ENCODE measurements around the gene SPOCK1. TPM values are rescaled to one million over a fixed set of nuclear protein-coding genes. Genes with fewer than 3 reads are reported as not detected.

Gene SPOCK1
- total and polyA plus RNA-seq, 2 of the 4 experiments (the other 2 are of a cell fraction) = 5.0 to 20.3 TPM

DNA sequence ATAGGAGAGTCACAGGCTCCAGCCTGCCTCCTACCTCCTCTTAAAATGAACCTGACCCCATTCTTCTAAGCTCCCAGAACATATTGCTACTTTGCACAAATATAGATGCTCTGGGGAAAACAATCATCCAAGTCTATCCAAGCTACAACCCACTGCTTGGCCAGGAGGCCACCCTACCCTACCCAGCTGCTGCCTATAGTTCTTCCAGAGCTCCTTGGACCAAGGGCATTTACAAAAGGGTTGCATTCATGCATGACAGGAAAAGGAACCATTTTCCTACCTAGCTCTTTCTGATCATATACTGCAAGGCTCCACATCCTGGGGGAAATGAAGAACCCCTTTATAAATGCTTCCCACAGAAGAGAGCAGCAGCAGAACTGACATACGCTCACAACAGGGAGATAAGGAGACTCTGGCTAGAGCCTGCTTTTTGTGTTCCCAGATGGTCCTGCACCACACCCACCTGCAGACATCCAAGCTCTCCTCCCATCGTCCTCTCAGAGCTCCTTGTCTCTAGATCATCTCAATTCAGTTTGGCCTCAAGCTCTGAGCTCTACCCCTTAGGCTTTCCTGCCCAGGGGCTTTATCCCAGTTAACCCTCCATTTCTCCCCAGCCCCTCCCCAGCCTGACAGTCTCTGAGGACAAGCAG is 185.5 kb downstream of the SPOCK1 start:
- Histone ChIP-seq H3K4ac (ENCODE audit: low read depth, low read length) (no peak overlapping the region), H3K4me1 (ENCODE audit: control insufficient read depth, insufficient read depth, low read length) (peaks cover 10% of the 10 kb centered on the region), H3K4me2 (ENCODE audit: low read depth, low read length) (no peak overlapping the region), H4K91ac (ENCODE audit: insufficient read depth, low read depth, low read length) (no peak overlapping the region), H3K79me1 (ENCODE audit: low read depth in 1 of 2, low read length in 2 of 2) (no peaks in the 10 kb centered on the region), H2AK5ac (ENCODE audit: low read depth, low read length) (no peak overlapping the region), H3K18ac (ENCODE audit: low read depth, low read length) (no peak overlapping the region), H2BK120ac (ENCODE audit: low read depth, low read length) (no peak overlapping the region; the same call in 1 of the 2 replicates), H2BK5ac (ENCODE audit: low read depth, low read length, poor library complexity, severe bottlenecking) (no peak overlapping the region), H3K4me3 (ENCODE audit: insufficient read depth, low read depth, low read length) (no peak overlapping the region), H4K8ac (ENCODE audit: low read depth in 2 of 2, low read length in 2 of 2) (no peak overlapping the region), H2AK9ac (replicated peaks; ENCODE audit: low read depth, low read length, poor library complexity) (no peak overlapping the region), H3K27ac (ENCODE audit: insufficient read depth, low read length) (no peak overlapping the region), H4K20me1 (ENCODE audit: insufficient read depth, low read length) (no peaks in the 10 kb centered on the region), H2BK15ac (ENCODE audit: low read depth, low read length) (no peak overlapping the region), H3K56ac (ENCODE audit: extremely low read depth, insufficient read depth, low read length) (no peak overlapping the region), H3K9ac (ENCODE audit: low read depth, low read length) (no peak overlapping the region), H2AFZ (replicated peaks; ENCODE audit: low read length, poor library complexity) (no peak overlapping the region), H3K9me1 (ENCODE audit: insufficient read depth, low read length) (peaks cover 3% of the 10 kb centered on the region; the same call in 1 of the 2 replicates), H3K9me3 (ENCODE audit: control insufficient read depth, insufficient read depth, low read length) (no peaks in the 10 kb centered on the region), H4K5ac (ENCODE audit: low read depth, low read length) (no peak overlapping the region), H3K14ac (replicated peaks; ENCODE audit: low read depth, low read length) (no peak overlapping the region), H2BK20ac (ENCODE audit: low read depth, low read length) (no peak overlapping the region), H3K36me3 (ENCODE audit: control insufficient read depth, insufficient read depth, low read length) (no peaks in the 10 kb centered on the region), H3K23ac (ENCODE audit: low read depth, low read length) (no peak overlapping the region), H3K27me3 (ENCODE audit: control insufficient read depth, insufficient read depth, low read length) (peaks cover 11% of the 10 kb centered on the region)
- dilution Hi-C loops (cut with HindIII; ENCODE audit: low sequenced_read_pairs, unreplicated experiment) = no loop called here
- BruUV-seq (replicated peaks) = no TSS peak
- POLR2A ChIA-PET (ENCODE audit: unreplicated experiment) = interaction anchor here (0.6 kb wide), 1 partner anchor 202 kb away, joined by 4 read pairs; no protein-coding TSS in a partner anchor
- TF ChIP-seq RAD21 (IDR thresholded peaks at IDR 0.05; ENCODE audit: low read length) (no peak), CEBPB (IDR thresholded peaks at IDR 0.05; ENCODE audit: low read depth, low read length) (no peak), CHD1 (IDR thresholded peaks at IDR 0.05; ENCODE audit: low read depth, low read length) (no peak), MXI1 (IDR thresholded peaks at IDR 0.05; ENCODE audit: borderline replicate concordance, low read depth, low read length) (no peak), RFX5 (IDR thresholded peaks at IDR 0.05; ENCODE audit: low read depth, low read length) (no peak), SMC3 (IDR thresholded peaks at IDR 0.05; ENCODE audit: low read depth, low read length) (no peak), BHLHE40 (IDR thresholded peaks at IDR 0.05; ENCODE audit: low read depth, low read length) (no peak), RCOR1 (IDR thresholded peaks at IDR 0.05; ENCODE audit: insufficient replicate concordance, low read length) (no peak), FOS (IDR thresholded peaks at IDR 0.05; ENCODE audit: low read depth, low read length) (no peak), MAFK (IDR thresholded peaks at IDR 0.05; ENCODE audit: low read depth, low read length) (no peak), NFE2L2 (IDR thresholded peaks at IDR 0.05; ENCODE audit: low read depth, low read length) (no peak), MAZ (IDR thresholded peaks at IDR 0.05; ENCODE audit: borderline replicate concordance, low read depth, low read length) (no peak), POLR2A (IDR thresholded peaks at IDR 0.05; ENCODE audit: low read depth, low read length) (no peak)
- TF ChIP-seq, protein P1, sequence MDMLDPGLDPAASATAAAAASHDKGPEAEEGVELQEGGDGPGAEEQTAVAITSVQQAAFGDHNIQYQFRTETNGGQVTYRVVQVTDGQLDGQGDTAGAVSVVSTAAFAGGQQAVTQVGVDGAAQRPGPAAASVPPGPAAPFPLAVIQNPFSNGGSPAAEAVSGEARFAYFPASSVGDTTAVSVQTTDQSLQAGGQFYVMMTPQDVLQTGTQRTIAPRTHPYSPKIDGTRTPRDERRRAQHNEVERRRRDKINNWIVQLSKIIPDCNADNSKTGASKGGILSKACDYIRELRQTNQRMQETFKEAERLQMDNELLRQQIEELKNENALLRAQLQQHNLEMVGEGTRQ (IDR thresholded peaks at IDR 0.05; ENCODE audit: low read depth, low read length) = no peak
- TF ChIP-seq, protein P2, sequence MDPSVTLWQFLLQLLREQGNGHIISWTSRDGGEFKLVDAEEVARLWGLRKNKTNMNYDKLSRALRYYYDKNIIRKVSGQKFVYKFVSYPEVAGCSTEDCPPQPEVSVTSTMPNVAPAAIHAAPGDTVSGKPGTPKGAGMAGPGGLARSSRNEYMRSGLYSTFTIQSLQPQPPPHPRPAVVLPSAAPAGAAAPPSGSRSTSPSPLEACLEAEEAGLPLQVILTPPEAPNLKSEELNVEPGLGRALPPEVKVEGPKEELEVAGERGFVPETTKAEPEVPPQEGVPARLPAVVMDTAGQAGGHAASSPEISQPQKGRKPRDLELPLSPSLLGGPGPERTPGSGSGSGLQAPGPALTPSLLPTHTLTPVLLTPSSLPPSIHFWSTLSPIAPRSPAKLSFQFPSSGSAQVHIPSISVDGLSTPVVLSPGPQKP (IDR thresholded peaks at IDR 0.05; ENCODE audit: borderline replicate concordance, low read depth, low read length) = no peak
- TF ChIP-seq, protein P3, sequence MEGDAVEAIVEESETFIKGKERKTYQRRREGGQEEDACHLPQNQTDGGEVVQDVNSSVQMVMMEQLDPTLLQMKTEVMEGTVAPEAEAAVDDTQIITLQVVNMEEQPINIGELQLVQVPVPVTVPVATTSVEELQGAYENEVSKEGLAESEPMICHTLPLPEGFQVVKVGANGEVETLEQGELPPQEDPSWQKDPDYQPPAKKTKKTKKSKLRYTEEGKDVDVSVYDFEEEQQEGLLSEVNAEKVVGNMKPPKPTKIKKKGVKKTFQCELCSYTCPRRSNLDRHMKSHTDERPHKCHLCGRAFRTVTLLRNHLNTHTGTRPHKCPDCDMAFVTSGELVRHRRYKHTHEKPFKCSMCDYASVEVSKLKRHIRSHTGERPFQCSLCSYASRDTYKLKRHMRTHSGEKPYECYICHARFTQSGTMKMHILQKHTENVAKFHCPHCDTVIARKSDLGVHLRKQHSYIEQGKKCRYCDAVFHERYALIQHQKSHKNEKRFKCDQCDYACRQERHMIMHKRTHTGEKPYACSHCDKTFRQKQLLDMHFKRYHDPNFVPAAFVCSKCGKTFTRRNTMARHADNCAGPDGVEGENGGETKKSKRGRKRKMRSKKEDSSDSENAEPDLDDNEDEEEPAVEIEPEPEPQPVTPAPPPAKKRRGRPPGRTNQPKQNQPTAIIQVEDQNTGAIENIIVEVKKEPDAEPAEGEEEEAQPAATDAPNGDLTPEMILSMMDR (conservative IDR thresholded peaks at IDR 0.05; ENCODE audit: low read depth, low read length) = no peak
- no peak for DNase-seq
- in situ Hi-C loops (cut with MboI; ENCODE audit: low sequenced_read_pairs) = loop anchor here (25.0 kb wide), 1 partner anchor 424 kb away; the partner anchor contains the start of gene KLHL3
- CTCF ChIA-PET = interaction anchor here (0.6 kb wide), 1 partner anchor 26 kb away, joined by 3 read pairs; no protein-coding TSS in a partner anchor
- no peak for ATAC-seq (ENCODE audit: low read depth)
- intact Hi-C loops (cut with micrococcal nuclease) = no loop called here
- 78% methylated on average over 2 of the region's 2 CpGs; no CpG with 5 or more reads in 1 of the 2 experiments for WGBS, 2 experiments (ENCODE audit: extremely low coverage in 2 of 2, insufficient read length in 1 of 2)

Data from IMR-90 (cell line).